Body of pancreas (tissue), 4 donors: ENCODE data around the gene DGKE. TPM values are rescaled to one million over a fixed set of nuclear protein-coding genes. Genes with fewer than 3 reads are reported as not detected.

ENCODE experiments used
- ATAC-seq: fragments of 150-250 bp; one replicate; pipeline ENCODE4 v1.9.1; 2016
- DNase-seq, 4 donors: peaks; one replicate each; pipeline ENCODE4 v3.0.0-alpha.2; 2019
- H3K27ac ChIP-seq, 4 donors: fragments of 200-600 bp; sonication (generic); 1 replicate in 3 of 4; 2 replicates in 1 of 4; pipeline versions ENCODE4 v1.5.1 to v1.6.1; 2016 to 2019; ENCODE audit warnings: mild to moderate bottlenecking in 1 of 4, mixed read lengths in 1 of 4, moderate library complexity in 1 of 4
- H3K27me3 ChIP-seq, 2 donors: fragments of 200-600 bp; sonication (generic); one replicate each; pipeline ENCODE4 v1.6.0; 2016; ENCODE audit warnings: mild to moderate bottlenecking in 1 of 2
- H3K36me3 ChIP-seq, 2 donors: fragments of 200-600 bp; sonication (generic); replicated peaks in 1 of 2; 2 replicates each; pipeline ENCODE4 v1.5.1; 2016; ENCODE audit warnings: low read depth in 2 of 2; ENCODE audit not compliant: insufficient read depth in 1 of 2
- H3K4me1 ChIP-seq: fragments of 200-600 bp; sonication (generic); one replicate; pipeline ENCODE4 v1.6.0; 2016
- H3K4me3 ChIP-seq, 2 donors: fragments of 200-600 bp; sonication (generic); 1 replicate in 1 of 2; 2 replicates in 1 of 2; pipeline ENCODE4 v1.5.1; 2016 to 2019
- H3K9me3 ChIP-seq, 3 donors: fragments of 200-600 bp; sonication (generic); 1 replicate in 2 of 3; 2 replicates in 1 of 3; pipeline ENCODE4 v1.5.1; 2016
- CTCF ChIP-seq, 7 experiments: fragments of 450-650 bp in 4 of 7; fragments of 200-600 bp in 3 of 7; sonication (generic) in 3 of 7; IDR thresholded peaks; one replicate each; pipeline ENCODE4 v1.5.1; 2016 to 2019; ENCODE audit warnings: antibody characterized with exemption in 7 of 7
- POLR2A ChIP-seq, 3 donors: fragments of 450-650 bp; IDR thresholded peaks; one replicate each; pipeline ENCODE4 v1.6.1; 2016; ENCODE audit warnings: antibody characterized with exemption in 3 of 3, mild to moderate bottlenecking in 2 of 3
- WGBS, 2 donors: methylation state at CpG; one replicate each; pipeline ENCODE4 v1.1.5; 2017; 5-methylcytosine and 5-hydroxymethylcytosine counted together
- intact Hi-C: fragments of 100-400 bp; cut with DNase I; formaldehyde crosslinking; loops from one replicate; pipeline ENCODE4 v1.15.1; 2023
- total RNA-seq, 2 donors: library from RNA; depleted of rRNA; stranded (reverse); fragments of >200 nt; gene quantifications; one replicate each; pipeline ENCODE4 v1.1.0, GENCODE V29; 2016

Gene DGKE
- total RNA-seq, 2 donors from 2014 or later = 4.6 to 7.0 TPM

GRCh38 chr17:56850591-56850990, 16.6 kb downstream of the DGKE start:
- H3K36me3 ChIP-seq = peaks cover 0 to 4% of the 10 kb centered on the region in 2 donors
- ATAC-seq = no peak
- H3K27ac ChIP-seq = no peak overlapping the region
- intact Hi-C loops = no loop called here
- no peak for TF ChIP-seq POLR2A (IDR thresholded peaks at IDR 0.05)
- no peak for TF ChIP-seq CTCF (IDR thresholded peaks at IDR 0.05)
- WGBS, 2 donors = 81 to 89% methylated on average over 2 of the region's 2 CpGs
- H3K4me1 ChIP-seq = no peaks in the 10 kb centered on the region
- DNase-seq = no peak
- no peaks in the 10 kb centered on the region for H3K9me3 ChIP-seq
- H3K4me3 ChIP-seq = no peak overlapping the region
- H3K27me3 ChIP-seq = no peaks in the 10 kb centered on the region

GRCh38 chr17:56851008-56851407, 17.1 kb downstream of the DGKE start:
- WGBS, 2 donors = 64 to 79% methylated on average over 3 of the region's 3 CpGs
- intact Hi-C loops = no loop called here
- DNase-seq = no peak
- Histone ChIP-seq H3K27me3 (no peaks in the 10 kb centered on the region), H3K4me1 (no peaks in the 10 kb centered on the region), H3K36me3 (peaks cover 0 to 4% of the 10 kb centered on the region in 2 donors), H3K27ac (no peak overlapping the region), H3K4me3 (no peak overlapping the region), H3K9me3 (no peaks in the 10 kb centered on the region)
- no peak for TF ChIP-seq CTCF (IDR thresholded peaks at IDR 0.05)
- no peak for TF ChIP-seq POLR2A (IDR thresholded peaks at IDR 0.05)
- ATAC-seq = no peak

- no peaks in the 10 kb centered on the region for H3K9me3 ChIP-seq
- H3K4me3 ChIP-seq = no peak overlapping the region
- TF ChIP-seq CTCF (IDR thresholded peaks at IDR 0.05) (no peak), POLR2A (IDR thresholded peaks at IDR 0.05) (no peak)
- DNase-seq (no peak), ATAC-seq (no peak)
- WGBS, 2 donors = 92 to 93% methylated on average over 3 of the region's 3 CpGs
- no peak overlapping the region for H3K27ac ChIP-seq
- intact Hi-C loops = no loop called here
- H3K4me1 ChIP-seq = no peaks in the 10 kb centered on the region
- H3K36me3 ChIP-seq = peaks cover 0 to 4% of the 10 kb centered on the region in 2 donors
- no peaks in the 10 kb centered on the region for H3K27me3 ChIP-seq
Measured at GRCh38 chr17:56861899-56862298, 27.9 kb downstream of the DGKE start.

GRCh38 chr17:56863974-56864373, 30.0 kb downstream of the DGKE start:
- Histone ChIP-seq H3K9me3 (no peaks in the 10 kb centered on the region), H3K27me3 (no peaks in the 10 kb centered on the region), H3K27ac (no peak overlapping the region), H3K36me3 (peaks cover 0 to 6% of the 10 kb centered on the region in 2 donors), H3K4me1 (no peaks in the 10 kb centered on the region), H3K4me3 (no peak overlapping the region)
- no peak for ATAC-seq
- 62 to 85% methylated on average over 3 of the region's 3 CpGs for whole genome bisulfite sequencing, 2 donors
- intact Hi-C loops = no loop called here
- no peak for TF ChIP-seq POLR2A (IDR thresholded peaks at IDR 0.05)
- no peak for TF ChIP-seq CTCF (IDR thresholded peaks at IDR 0.05)
- no peak for DNase-seq

- intact Hi-C loops = no loop called here
- ATAC-seq (no peak), DNase-seq (no peak)
- 86 to 96% methylated on average over 5 of the region's 5 CpGs for WGBS, 2 donors
- no peak overlapping the region for H3K4me3 ChIP-seq
- TF ChIP-seq POLR2A (IDR thresholded peaks at IDR 0.05) (no peak), CTCF (IDR thresholded peaks at IDR 0.05) (no peak)
- no peaks in the 10 kb centered on the region for H3K27me3 ChIP-seq
- H3K4me1 ChIP-seq = no peaks in the 10 kb centered on the region
- H3K36me3 ChIP-seq = peaks cover 0 to 6% of the 10 kb centered on the region in 2 donors
- no peak overlapping the region for H3K27ac ChIP-seq
- H3K9me3 ChIP-seq = no peaks in the 10 kb centered on the region
Measured at GRCh38 chr17:56866076-56866475, 32.1 kb downstream of the DGKE start.
